WERI-Rb-1 (cell line): ENCODE measurements around the gene SLCO4A1.
A peak's percentile ranks its signal among the peaks of the same experiment; 100 is the strongest.

Experiments used
- DNase-seq: peaks from one replicate; pipeline ENCODE4 v3.0.0-alpha.2; 2020
- H3K27ac ChIP-seq: fragments of 250-450 bp; sonication (Bioruptor Pico); 2 replicates; pipeline ENCODE4 v1.5.1; 2020; ENCODE audit warnings: mild to moderate bottlenecking, moderate library complexity
- H3K27me3 ChIP-seq: fragments of 250-450 bp; sonication (Bioruptor Pico); 2 replicates; pipeline ENCODE4 v1.5.1; 2021; ENCODE audit warnings: mild to moderate bottlenecking, low read depth, moderate library complexity; ENCODE audit not compliant: insufficient read depth, severe bottlenecking
- H3K36me3 ChIP-seq: fragments of 250-450 bp; sonication (Bioruptor Pico); 2 replicates; pipeline ENCODE4 v1.5.1; 2020; ENCODE audit warnings: mild to moderate bottlenecking, moderate library complexity
- H3K4me3 ChIP-seq: 2 replicates; pipeline ENCODE4 v1.5.1; 2011; ENCODE audit warnings: low read depth, mild to moderate bottlenecking, control low read depth, low read length
- H3K9me3 ChIP-seq: fragments of 250-450 bp; sonication (Bioruptor Pico); 2 replicates; pipeline ENCODE4 v1.5.1; 2021; ENCODE audit warnings: mild to moderate bottlenecking, moderate library complexity; ENCODE audit not compliant: severe bottlenecking
- CTCF ChIP-seq: IDR thresholded peaks from 2 replicates; pipeline ENCODE4 v1.5.1; 2011; ENCODE audit warnings: low read depth, mild to moderate bottlenecking, control low read depth, inconsistent platforms, low read length

The SLCO4A1 gene

GRCh38 chr20:62618611-62619529, 23.4 kb upstream of the SLCO4A1 start:
- no peaks in the 10 kb centered on the region for H3K36me3 ChIP-seq
- no peaks in the 10 kb centered on the region for H3K27me3 ChIP-seq
- no peak overlapping the region for H3K4me3 ChIP-seq
- no peaks in the 10 kb centered on the region for H3K9me3 ChIP-seq
- DNase-seq, result no peak
- no peak overlapping the region for H3K27ac ChIP-seq
- no peak for TF ChIP-seq CTCF

GRCh38 chr20:62620625-62621024, 21.7 kb upstream of the SLCO4A1 start:
- DNase-seq, result no peak
- no peaks in the 10 kb centered on the region for H3K36me3 ChIP-seq
- H3K4me3 ChIP-seq, result no peak overlapping the region
- H3K27ac ChIP-seq, result no peak overlapping the region
- no peak for TF ChIP-seq CTCF
- no peaks in the 10 kb centered on the region for H3K9me3 ChIP-seq
- no peaks in the 10 kb centered on the region for H3K27me3 ChIP-seq

GRCh38 chr20:62621251-62622110, 20.8 kb upstream of the SLCO4A1 start:
- peak overlapping the region; percentile 48 for H3K27ac ChIP-seq

GRCh38 chr20:62622178-62622876, 20.0 kb upstream of the SLCO4A1 start:
- no peaks in the 10 kb centered on the region for H3K36me3 ChIP-seq
- DNase-seq, result no peak
- no peaks in the 10 kb centered on the region for H3K27me3 ChIP-seq
- H3K4me3 ChIP-seq, result no peak overlapping the region
- TF ChIP-seq CTCF, result no peak
- H3K27ac ChIP-seq, result peak overlapping the region; percentile 48; the same call in 1 of the 2 replicates
- H3K9me3 ChIP-seq, result no peaks in the 10 kb centered on the region

More at GRCh38 chr20:62621251-62622110, 20.8 kb upstream of the SLCO4A1 start:
- Histone ChIP-seq H3K9me3 (no peaks in the 10 kb centered on the region), H3K27me3 (no peaks in the 10 kb centered on the region), H3K4me3 (peak overlapping the region; percentile 17; the same call in 1 of the 2 replicates), H3K36me3 (no peaks in the 10 kb centered on the region)
- TF ChIP-seq CTCF, result no peak
- peak; percentile 88 for DNase-seq

GRCh38 chr20:62622877-62623487, 19.3 kb upstream of the SLCO4A1 start:
- no peaks in the 10 kb centered on the region for H3K36me3 ChIP-seq
- no peak overlapping the region for H3K4me3 ChIP-seq
- no peak overlapping the region; the same call in 1 of the 2 replicates for H3K27ac ChIP-seq
- DNase-seq, result no peak
- TF ChIP-seq CTCF, result no peak
- no peaks in the 10 kb centered on the region for H3K27me3 ChIP-seq
- no peaks in the 10 kb centered on the region for H3K9me3 ChIP-seq
